Measurements from ENCODE around the gene HNRNPCL2. TPM values are rescaled to one million over a fixed set of nuclear protein-coding genes. Genes with fewer than 3 reads are reported as not detected.
"Not testable (repeated sequence)": the region's sequence is repeated elsewhere in the genome, so short reads cannot be mapped to it uniquely, and the experiment has no call there.

Gene HNRNPCL2
- not detected for total RNA-seq
- polyA plus RNA-seq = not detected
- total RNA-seq = 0 to 0.07 (median 0) reads per million in 6 experiments

GRCh38 chr1:13116754-13117153 is at the start of gene HNRNPCL2:
Gene HNRNPCL2 (minus strand): TSS chr1:13116854. CDS start chr1:13116400, 454 bp downstream.
- H3K27me3 Mint-ChIP-seq = peaks cover 0 to 14% (median 4%) of the 10 kb centered on the region in 5 donors
- H3K27ac Mint-ChIP-seq, H3K9me3 Mint-ChIP-seq, DNase-seq, POLR2A ChIA-PET, H3K4me1 Mint-ChIP-seq, H3K4me3 Mint-ChIP-seq, H3K36me3 Mint-ChIP-seq, ATAC-seq: not testable (repeated sequence)

- not testable (repeated sequence) for H3K27ac Mint-ChIP-seq, ATAC-seq
Measured at GRCh38 chr1:13165531-13165930, 48.9 kb upstream of the HNRNPCL2 start, which contains the start of gene HNRNPCL4. Gene HNRNPCL4 (minus strand): TSS chr1:13165631. CDS start chr1:13165467, 164 bp downstream.

GRCh38 chr1:13155909-13156308 is 39.3 kb upstream of the HNRNPCL2 start, which contains the start of gene PRAMEF26:
Gene PRAMEF26 (minus strand): TSS chr1:13156009. CDS start chr1:13153095, 2,914 bp downstream.
- H3K9me3 Mint-ChIP-seq, DNase-seq, H3K27me3 Mint-ChIP-seq, H3K36me3 Mint-ChIP-seq, POLR2A ChIA-PET, H3K4me1 Mint-ChIP-seq, H3K27ac Mint-ChIP-seq, H3K4me3 Mint-ChIP-seq, ATAC-seq: not testable (repeated sequence)

More at GRCh38 chr1:13165531-13165930, 48.9 kb upstream of the HNRNPCL2 start, which contains the start of gene HNRNPCL4:
- POLR2A ChIA-PET, H3K27me3 Mint-ChIP-seq, DNase-seq, H3K36me3 Mint-ChIP-seq, H3K4me1 Mint-ChIP-seq, H3K4me3 Mint-ChIP-seq, H3K9me3 Mint-ChIP-seq: not testable (repeated sequence)

- H3K27me3 Mint-ChIP-seq, H3K9me3 Mint-ChIP-seq, H3K4me3 Mint-ChIP-seq, DNase-seq, ATAC-seq, H3K4me1 Mint-ChIP-seq, H3K27ac Mint-ChIP-seq, POLR2A ChIA-PET, H3K36me3 Mint-ChIP-seq: not testable (repeated sequence)
Measured at GRCh38 chr1:13070474-13070873, 46.2 kb downstream of the HNRNPCL2 start, which contains the start of gene PRAMEF25. Gene PRAMEF25 (plus strand): TSS chr1:13070774. CDS start chr1:13073694, 2,920 bp downstream.

Other genes starting within 250 kb of the HNRNPCL2 start
- not detected for gene PRAMEF4, start 230.7 kb downstream of the HNRNPCL2 start, total RNA-seq
- not detected for gene PRAMEF4, start 230.7 kb downstream of the HNRNPCL2 start, polyA plus RNA-seq
- not detected for gene PRAMEF10, start 218.6 kb downstream of the HNRNPCL2 start, total RNA-seq
- not detected for gene PRAMEF10, start 218.6 kb downstream of the HNRNPCL2 start, polyA plus RNA-seq
- not detected for gene PRAMEF7, start 200.2 kb downstream of the HNRNPCL2 start, total RNA-seq
- not detected for gene PRAMEF7, start 200.2 kb downstream of the HNRNPCL2 start, polyA plus RNA-seq
- not detected for gene PRAMEF6, start 169.3 kb downstream of the HNRNPCL2 start, total RNA-seq
- gene PRAMEF6, start 169.3 kb downstream of the HNRNPCL2 start, polyA plus RNA-seq = not detected
- gene PRAMEF27, start 60.3 kb downstream of the HNRNPCL2 start, total RNA-seq = not detected
- not detected for gene PRAMEF27, start 60.3 kb downstream of the HNRNPCL2 start, polyA plus RNA-seq
- gene HNRNPCL3, start 56.1 kb downstream of the HNRNPCL2 start, total RNA-seq = not detected
- not detected for gene HNRNPCL3, start 56.1 kb downstream of the HNRNPCL2 start, polyA plus RNA-seq
- gene PRAMEF25, start 46.1 kb downstream of the HNRNPCL2 start, total RNA-seq = not detected
- gene PRAMEF25, start 46.1 kb downstream of the HNRNPCL2 start, polyA plus RNA-seq = not detected
- not detected for gene PRAMEF26, start 39.2 kb upstream of the HNRNPCL2 start, total RNA-seq
- gene PRAMEF26, start 39.2 kb upstream of the HNRNPCL2 start, polyA plus RNA-seq = not detected
- gene HNRNPCL4, start 48.8 kb upstream of the HNRNPCL2 start, total RNA-seq = not detected
- not detected for gene HNRNPCL4, start 48.8 kb upstream of the HNRNPCL2 start, polyA plus RNA-seq
- not detected for gene PRAMEF9, start 55.0 kb upstream of the HNRNPCL2 start, total RNA-seq
- gene PRAMEF9, start 55.0 kb upstream of the HNRNPCL2 start, polyA plus RNA-seq = not detected
- not detected for gene PRAMEF13, start 84.6 kb upstream of the HNRNPCL2 start, total RNA-seq
- not detected for gene PRAMEF13, start 84.6 kb upstream of the HNRNPCL2 start, polyA plus RNA-seq
- gene PRAMEF18, start 109.3 kb upstream of the HNRNPCL2 start, total RNA-seq = not detected
- gene PRAMEF18, start 109.3 kb upstream of the HNRNPCL2 start, polyA plus RNA-seq = not detected
- gene PRAMEF5, start 137.3 kb upstream of the HNRNPCL2 start, total RNA-seq = not detected
- not detected for gene PRAMEF5, start 137.3 kb upstream of the HNRNPCL2 start, polyA plus RNA-seq
- gene PRAMEF8, start 168.3 kb upstream of the HNRNPCL2 start, total RNA-seq = not detected
- gene PRAMEF8, start 168.3 kb upstream of the HNRNPCL2 start, polyA plus RNA-seq = not detected
- gene PRAMEF33, start 186.7 kb upstream of the HNRNPCL2 start, total RNA-seq = not detected
- not detected for gene PRAMEF33, start 186.7 kb upstream of the HNRNPCL2 start, polyA plus RNA-seq
- gene PRAMEF15, start 198.7 kb upstream of the HNRNPCL2 start, total RNA-seq = not detected
- gene PRAMEF15, start 198.7 kb upstream of the HNRNPCL2 start, polyA plus RNA-seq = not detected
- gene PRAMEF14, start 230.3 kb upstream of the HNRNPCL2 start, total RNA-seq = not detected
- gene PRAMEF14, start 230.3 kb upstream of the HNRNPCL2 start, polyA plus RNA-seq = not detected